ENCODE results near the gene ACSF2.

Gene ACSF2

GRCh38 chr17:50462446-50462845, 36.4 kb downstream of the ACSF2 start:
- H3K27ac ChIP-seq = no peak overlapping the region
- TF ChIP-seq ZFX (IDR thresholded peaks at IDR 0.05) = no peak
- no peak for TF ChIP-seq CTCF (conservative IDR thresholded peaks at IDR 0.05)

GRCh38 chr17:50464121-50464520, 38.1 kb downstream of the ACSF2 start:
- no peak overlapping the region for H3K27ac ChIP-seq
- TF ChIP-seq ZFX (IDR thresholded peaks at IDR 0.05) (no peak), CTCF (conservative IDR thresholded peaks at IDR 0.05) (no peak)

- no peak for TF ChIP-seq ZFX (IDR thresholded peaks at IDR 0.05)
- TF ChIP-seq CTCF (conservative IDR thresholded peaks at IDR 0.05) = no peak
- H3K27ac ChIP-seq = no peak overlapping the region
Measured at GRCh38 chr17:50464736-50465135, 38.7 kb downstream of the ACSF2 start.

- no peak overlapping the region for H3K27ac ChIP-seq
- no peak for TF ChIP-seq ZFX (IDR thresholded peaks at IDR 0.05)
Measured at GRCh38 chr17:50465171-50465570, 39.2 kb downstream of the ACSF2 start.

GRCh38 chr17:50465635-50466034, 39.6 kb downstream of the ACSF2 start:
- TF ChIP-seq ZFX (IDR thresholded peaks at IDR 0.05) = no peak
- no peak for TF ChIP-seq CTCF (conservative IDR thresholded peaks at IDR 0.05)
- H3K27ac ChIP-seq = no peak overlapping the region

GRCh38 chr17:50466371-50467113, 40.5 kb downstream of the ACSF2 start:
- peak overlapping the region; percentile 46 for H3K27ac ChIP-seq
- no peak for TF ChIP-seq CTCF (conservative IDR thresholded peaks at IDR 0.05)

GRCh38 chr17:50467114-50467854, 41.3 kb downstream of the ACSF2 start:
- peak overlapping the region; percentile 46 for H3K27ac ChIP-seq
- TF ChIP-seq ZFX (IDR thresholded peaks at IDR 0.05) = no peak
- TF ChIP-seq CTCF (conservative IDR thresholded peaks at IDR 0.05) = no peak
